WTC11 (cell line): ENCODE measurements around the gene ATP5MC3. TPM values are rescaled to one million over a fixed set of nuclear protein-coding genes. Genes with fewer than 3 reads are reported as not detected.

Experiments
- ATAC-seq: fragments of 200-7000 bp; cut with Tn5 transposase; 2 replicates; pipeline ENCODE4 v1.10.0; 2021; ENCODE audit warnings: mild to moderate bottlenecking, moderate library complexity
- CTCF ChIA-PET: fragments of 300-600 bp; sonication (Branson Sonifier 250); formaldehyde crosslinking; loops from one replicate; lab custom pipeline; 2021; ENCODE audit warnings: antibody characterized with exemption; lab: Charles Lee
- POLR2A ChIA-PET: fragments of 350-600 bp; sonication (Branson Sonifier 250); formaldehyde crosslinking; loops from one replicate; lab custom pipeline; 2021; ENCODE audit warnings: antibody characterized with exemption; lab: Charles Lee
- DNase-seq: peaks from one replicate; pipeline ENCODE4 v3.0.0; 2021; ENCODE audit warnings: low spot score
- H3K27ac Mint-ChIP-seq: 2 replicates; pipeline ENCODE4 v1.8.0; 2021; ENCODE audit warnings: mixed read lengths
- H3K27me3 Mint-ChIP-seq: 2 replicates; pipeline ENCODE4 v1.8.0; 2021; ENCODE audit warnings: low read depth, mild to moderate bottlenecking, moderate library complexity, mixed read lengths
- H3K36me3 Mint-ChIP-seq: 2 replicates; pipeline ENCODE4 v1.8.0; 2021; ENCODE audit warnings: mixed read lengths
- H3K4me1 Mint-ChIP-seq: 2 replicates; pipeline ENCODE4 v1.8.0; 2022; ENCODE audit warnings: mixed read lengths
- H3K4me3 Mint-ChIP-seq: 2 replicates; pipeline ENCODE4 v1.8.0; 2021; ENCODE audit warnings: mild to moderate bottlenecking, moderate library complexity, mixed read lengths
- H3K9me3 Mint-ChIP-seq: 2 replicates; pipeline ENCODE4 v1.8.0; 2021; ENCODE audit warnings: mixed read lengths
- AR ChIP-seq: fragments of 250-450 bp; sonication (Bioruptor Pico); IDR thresholded peaks from 2 replicates; pipeline ENCODE4 v1.9.0; 2021; ENCODE audit warnings: mild to moderate bottlenecking
- ATF1 ChIP-seq: sonication (generic); formaldehyde crosslinking; IDR thresholded peaks from 2 replicates; pipeline ENCODE4 v1.8.1; 2023; ENCODE audit warnings: mild to moderate bottlenecking, moderate library complexity, missing genetic modification reagents
- ATF3 ChIP-seq: sonication (generic); formaldehyde crosslinking; conservative IDR thresholded peaks from 2 replicates; pipeline ENCODE4 v1.8.1; 2022; ENCODE audit warnings: mild to moderate bottlenecking, missing genetic modification reagents
- ATF6 ChIP-seq: sonication (generic); formaldehyde crosslinking; IDR thresholded peaks from 2 replicates; pipeline ENCODE4 v1.8.1; 2023; ENCODE audit warnings: mild to moderate bottlenecking, missing genetic modification reagents
- E2F4 ChIP-seq: sonication (generic); formaldehyde crosslinking; IDR thresholded peaks from 2 replicates; pipeline ENCODE4 v1.8.1; 2022; ENCODE audit warnings: low read depth, mild to moderate bottlenecking, moderate library complexity, missing genetic modification reagents, borderline replicate concordance
- ERG ChIP-seq: fragments of 250-450 bp; sonication (Bioruptor Pico); IDR thresholded peaks from 2 replicates; pipeline ENCODE4 v1.8.0; 2021; ENCODE audit warnings: mild to moderate bottlenecking
- ETV6 ChIP-seq: sonication (generic); formaldehyde crosslinking; IDR thresholded peaks from 2 replicates; pipeline ENCODE4 v1.8.1; 2022; ENCODE audit warnings: mild to moderate bottlenecking, missing genetic modification reagents
- FOXP1 ChIP-seq: sonication (generic); formaldehyde crosslinking; IDR thresholded peaks from 2 replicates; pipeline ENCODE4 v1.8.0; 2022; ENCODE audit warnings: missing genetic modification reagents, mild to moderate bottlenecking, moderate library complexity, borderline replicate concordance
- GABPB1 ChIP-seq: sonication (generic); formaldehyde crosslinking; IDR thresholded peaks from 2 replicates; pipeline ENCODE4 v1.8.1; 2023; ENCODE audit warnings: mild to moderate bottlenecking, missing genetic modification reagents
- GTF2I ChIP-seq: fragments of 250-450 bp; sonication (Bioruptor Pico); conservative IDR thresholded peaks from 2 replicates; pipeline ENCODE4 v1.4.0; 2021; ENCODE audit warnings: mild to moderate bottlenecking
- HMGA2 ChIP-seq: fragments of 250-450 bp; sonication (Bioruptor Pico); IDR thresholded peaks from 2 replicates; pipeline ENCODE4 v1.4.0; 2021; ENCODE audit warnings: mild to moderate bottlenecking, moderate library complexity
- HMGXB4 ChIP-seq: sonication (generic); formaldehyde crosslinking; IDR thresholded peaks from 2 replicates; pipeline ENCODE4 v1.8.1; 2023; ENCODE audit warnings: mild to moderate bottlenecking, moderate library complexity, missing genetic modification reagents
- IRF2 ChIP-seq: sonication (generic); formaldehyde crosslinking; IDR thresholded peaks from 2 replicates; pipeline ENCODE4 v1.8.0; 2022; ENCODE audit warnings: low read depth, missing genetic modification reagents, borderline replicate concordance
- MLX ChIP-seq: sonication (generic); formaldehyde crosslinking; IDR thresholded peaks from 2 replicates; pipeline ENCODE4 v1.8.1; 2023; ENCODE audit warnings: mild to moderate bottlenecking, missing genetic modification reagents, moderate library complexity
- NR2C2 ChIP-seq: sonication (generic); formaldehyde crosslinking; IDR thresholded peaks from 2 replicates; pipeline ENCODE4 v1.8.0; 2022; ENCODE audit warnings: mild to moderate bottlenecking, missing genetic modification reagents
- STAT6 ChIP-seq: sonication (generic); formaldehyde crosslinking; conservative IDR thresholded peaks from 2 replicates; pipeline ENCODE4 v1.8.1; 2023; ENCODE audit warnings: mild to moderate bottlenecking, low read depth, missing genetic modification reagents, moderate library complexity
- ZNF532 ChIP-seq: fragments of 250-450 bp; sonication (Bioruptor Pico); IDR thresholded peaks from 2 replicates; pipeline ENCODE4 v1.9.0; 2021; ENCODE audit warnings: mild to moderate bottlenecking, borderline replicate concordance
- total RNA-seq: library from RNA; stranded (reverse); gene quantifications from 3 replicates; pipeline ENCODE4 v1.2.3, GENCODE V29; 2021

Gene ATP5MC3
- total RNA-seq, 1 experiment from 2014 or later: 370 TPM

- no peak for ATAC-seq
- H3K4me1 Mint-ChIP-seq: peaks cover 10% of the 10 kb centered on the region
- TF ChIP-seq ETV6 (no peak), HMGA2 (CRISPR knock-in tag) (0 out of 2 replicates have a peak, but pooled peaks have one; percentile 48)
- POLR2A ChIA-PET: no interaction called here
- no peaks in the 10 kb centered on the region; the same call in 1 of the 2 replicates for H3K9me3 Mint-ChIP-seq
- DNase-seq: no peak
- H3K36me3 Mint-ChIP-seq: peaks cover 3% of the 10 kb centered on the region; the same call in 1 of the 2 replicates
- no peaks in the 10 kb centered on the region for H3K27me3 Mint-ChIP-seq
- H3K27ac Mint-ChIP-seq: no peak overlapping the region
- no peak overlapping the region for H3K4me3 Mint-ChIP-seq
- CTCF ChIA-PET: no interaction called here
Observed at GRCh38 chr2:175164235-175164634, 17.3 kb downstream of the ATP5MC3 start.

- ATAC-seq (no peak), DNase-seq (no peak)
- Mint-ChIP-seq H3K4me1 (peaks cover 15% of the 10 kb centered on the region), H3K36me3 (peaks cover 3% of the 10 kb centered on the region; the same call in 1 of the 2 replicates), H3K27ac (no peak overlapping the region), H3K27me3 (no peaks in the 10 kb centered on the region), H3K9me3 (no peaks in the 10 kb centered on the region; the same call in 1 of the 2 replicates), H3K4me3 (no peak overlapping the region)
- POLR2A ChIA-PET: no interaction called here
- CTCF ChIA-PET: no interaction called here
- TF ChIP-seq FOXP1 (CRISPR knock-in tag) (no peak), ATF1 (CRISPR knock-in tag) (no peak), IRF2 (CRISPR knock-in tag) (no peak), HMGXB4 (CRISPR knock-in tag) (no peak), GABPB1 (no peak), ATF3 (CRISPR knock-in tag) (no peak), E2F4 (CRISPR knock-in tag) (no peak), AR (CRISPR knock-in tag) (no peak), ZNF532 (CRISPR knock-in tag) (no peak), NR2C2 (CRISPR knock-in tag) (no peak), ERG (CRISPR knock-in tag) (no peak), GTF2I (no peak), MLX (CRISPR knock-in tag) (no peak), ATF6 (CRISPR knock-in tag) (no peak), STAT6 (CRISPR knock-in tag) (no peak)
Observed at GRCh38 chr2:175158894-175159293, 22.6 kb downstream of the ATP5MC3 start.
